SU-DHL-6 (cell line): ENCODE measurements around the gene RAB3GAP1.
A peak's percentile ranks its signal among the peaks of the same experiment; 100 is the strongest.

Experiments used
- H2AFZ ChIP-seq: fragments of 200-600 bp; sonication (generic); 2 replicates; pipeline ENCODE4 v1.6.1; 2014; ENCODE audit warnings: low read depth, mild to moderate bottlenecking, moderate library complexity, mixed read lengths, antibody characterized with exemption, low read length; ENCODE audit not compliant: severe bottlenecking
- H3F3A ChIP-seq: fragments of 200-600 bp; shearing (Covaris generic); 2 replicates; pipeline ENCODE4 v1.6.0; 2016; ENCODE audit warnings: antibody characterized with exemption, mild to moderate bottlenecking; ENCODE audit not compliant: insufficient read depth
- H3K27ac ChIP-seq: fragments of 200-600 bp; sonication (generic); 2 replicates; pipeline ENCODE4 v1.5.1; 2016; ENCODE audit warnings: low read depth, mild to moderate bottlenecking, low read length, moderate library complexity, mixed read lengths
- H3K27me3 ChIP-seq: fragments of 200-600 bp; sonication (generic), shearing (Covaris generic); 2 replicates; pipeline ENCODE4 v1.6.0; 2014; ENCODE audit warnings: mild to moderate bottlenecking, low read length
- H3K36me3 ChIP-seq: fragments of 200-600 bp; sonication (generic); 2 replicates; pipeline ENCODE4 v1.6.1; 2014; ENCODE audit warnings: mild to moderate bottlenecking, low read length, mixed read lengths
- H3K4me2 ChIP-seq: fragments of 300-600, 200-600 bp; shearing (Covaris generic), sonication (generic); 2 replicates; pipeline ENCODE4 v1.6.0; 2014; ENCODE audit warnings: low read length, low read depth, mild to moderate bottlenecking; ENCODE audit not compliant: poor library complexity, severe bottlenecking
- H3K4me3 ChIP-seq: fragments of 200-600 bp; sonication (generic); 2 replicates; pipeline ENCODE4 v1.5.1; 2014; ENCODE audit warnings: antibody characterized with exemption, low read length, mild to moderate bottlenecking, mixed read lengths; ENCODE audit not compliant: insufficient read depth, poor library complexity, severe bottlenecking
- H3K79me2 ChIP-seq: fragments of 200-600 bp; sonication (generic); 2 replicates; pipeline ENCODE4 v1.6.1; 2014; ENCODE audit warnings: mild to moderate bottlenecking, low read length, moderate library complexity; ENCODE audit not compliant: insufficient read depth
- H3K9ac ChIP-seq: fragments of 200-600 bp; sonication (generic); 2 replicates; pipeline ENCODE4 v1.7.0; 2014; ENCODE audit warnings: mild to moderate bottlenecking, low read length
- H3K9me2 ChIP-seq: fragments of 200-600 bp; sonication (generic); replicated peaks from 2 replicates; pipeline ENCODE4 v1.6.1; 2014; ENCODE audit warnings: low read length; ENCODE audit not compliant: insufficient read depth
- H3K9me3 ChIP-seq: fragments of 200-600 bp; sonication (generic); 2 replicates; pipeline ENCODE4 v1.6.1; 2014; ENCODE audit warnings: low read length, mixed read lengths; ENCODE audit not compliant: insufficient read depth
- H4K20me1 ChIP-seq: fragments of 200-600 bp; sonication (generic); 2 replicates; pipeline ENCODE4 v1.6.1; 2014; ENCODE audit warnings: low read depth, mild to moderate bottlenecking, antibody characterized with exemption, low read length, moderate library complexity, mixed read lengths
- EZH2phosphoT487 ChIP-seq: fragments of 200-600 bp; sonication (generic), shearing (Covaris generic); conservative IDR thresholded peaks from 2 replicates; pipeline ENCODE4 v1.6.1; 2018; ENCODE audit warnings: mild to moderate bottlenecking, antibody characterized with exemption, low read length, moderate library complexity, mixed read lengths
- TF ChIP-seq, protein P1 (sequence below): fragments of 200-600 bp; sonication (generic); IDR thresholded peaks from one replicate; pipeline ENCODE4 v1.5.1; 2017; ENCODE audit warnings: antibody characterized with exemption, mild to moderate bottlenecking, low read length, moderate library complexity; ENCODE audit not compliant: insufficient read depth, poor library complexity, severe bottlenecking

RAB3GAP1 gene

GRCh38 chr2:135037831-135038230 lies 14.3 kb upstream of the RAB3GAP1 start:
- Histone ChIP-seq H2AFZ (no peak overlapping the region), H3K27ac (no peak overlapping the region), H3K4me3 (no peak overlapping the region), H3K9me2 (no peaks in the 10 kb centered on the region), H3F3A (no peaks in the 10 kb centered on the region), H3K9me3 (no peaks in the 10 kb centered on the region), H3K4me2 (no peak overlapping the region), H3K79me2 (no peaks in the 10 kb centered on the region), H3K27me3 (no peaks in the 10 kb centered on the region), H3K9ac (no peak overlapping the region), H3K36me3 (no peaks in the 10 kb centered on the region), H4K20me1 (no peaks in the 10 kb centered on the region)
- TF ChIP-seq EZH2phosphoT487, result no peak
- TF ChIP-seq, protein P1, sequence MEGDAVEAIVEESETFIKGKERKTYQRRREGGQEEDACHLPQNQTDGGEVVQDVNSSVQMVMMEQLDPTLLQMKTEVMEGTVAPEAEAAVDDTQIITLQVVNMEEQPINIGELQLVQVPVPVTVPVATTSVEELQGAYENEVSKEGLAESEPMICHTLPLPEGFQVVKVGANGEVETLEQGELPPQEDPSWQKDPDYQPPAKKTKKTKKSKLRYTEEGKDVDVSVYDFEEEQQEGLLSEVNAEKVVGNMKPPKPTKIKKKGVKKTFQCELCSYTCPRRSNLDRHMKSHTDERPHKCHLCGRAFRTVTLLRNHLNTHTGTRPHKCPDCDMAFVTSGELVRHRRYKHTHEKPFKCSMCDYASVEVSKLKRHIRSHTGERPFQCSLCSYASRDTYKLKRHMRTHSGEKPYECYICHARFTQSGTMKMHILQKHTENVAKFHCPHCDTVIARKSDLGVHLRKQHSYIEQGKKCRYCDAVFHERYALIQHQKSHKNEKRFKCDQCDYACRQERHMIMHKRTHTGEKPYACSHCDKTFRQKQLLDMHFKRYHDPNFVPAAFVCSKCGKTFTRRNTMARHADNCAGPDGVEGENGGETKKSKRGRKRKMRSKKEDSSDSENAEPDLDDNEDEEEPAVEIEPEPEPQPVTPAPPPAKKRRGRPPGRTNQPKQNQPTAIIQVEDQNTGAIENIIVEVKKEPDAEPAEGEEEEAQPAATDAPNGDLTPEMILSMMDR, result no peak

DNA sequence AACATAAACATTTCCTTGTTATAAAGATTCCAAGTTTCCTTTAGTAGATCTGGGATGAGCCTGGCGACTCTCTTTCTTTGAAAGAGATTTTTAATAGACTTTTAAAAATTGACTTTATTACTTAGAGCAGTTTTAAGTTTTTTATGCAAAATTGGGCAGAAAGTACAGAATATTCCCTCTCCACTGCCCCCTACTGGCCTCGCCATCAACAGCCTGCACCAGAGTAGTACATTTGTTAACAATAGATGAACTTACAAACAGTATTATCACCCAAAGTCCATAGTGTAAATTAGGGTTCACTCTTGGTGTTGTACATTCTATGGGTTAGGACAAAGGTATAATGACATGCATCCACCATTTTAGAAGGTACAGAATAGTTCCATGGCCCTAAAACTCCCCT lies 8.7 kb upstream of the RAB3GAP1 start:
- Histone ChIP-seq H3K27ac (no peak overlapping the region), H3K4me2 (no peak overlapping the region), H3K9me3 (no peaks in the 10 kb centered on the region), H3K36me3 (no peaks in the 10 kb centered on the region), H3K4me3 (no peak overlapping the region), H3K9ac (no peak overlapping the region), H3K79me2 (no peaks in the 10 kb centered on the region), H3F3A (no peaks in the 10 kb centered on the region), H3K27me3 (no peaks in the 10 kb centered on the region), H3K9me2 (no peaks in the 10 kb centered on the region), H4K20me1 (no peaks in the 10 kb centered on the region), H2AFZ (no peak overlapping the region)
- TF ChIP-seq, protein P1, result peak; percentile 76
- TF ChIP-seq EZH2phosphoT487, result no peak

DNA sequence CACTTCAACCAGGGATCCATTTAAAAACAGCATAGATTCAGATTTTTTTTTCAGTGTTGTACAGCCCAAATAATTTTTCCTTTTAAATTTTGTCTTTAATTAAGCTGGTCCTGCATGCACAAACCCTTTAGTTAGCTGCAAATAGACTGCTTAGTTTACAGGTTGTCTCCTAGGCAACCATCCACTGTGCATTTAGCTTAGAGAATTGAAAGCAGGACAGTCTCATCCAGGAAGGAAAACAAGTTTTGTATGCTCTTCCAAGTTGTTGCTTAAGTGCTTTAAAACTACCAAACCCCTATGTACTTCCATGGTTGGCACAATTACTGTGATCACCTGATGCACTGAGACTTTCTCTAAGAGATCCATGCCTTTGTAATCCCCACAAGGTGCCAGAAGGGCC lies 4.8 kb upstream of the RAB3GAP1 start, which contains the start of gene MAP3K19:
Gene MAP3K19 (minus strand): TSS at position 148 of the 400 bp plus-strand sequence. CDS start 22,800 bp downstream, outside the sequence.
- Histone ChIP-seq H3K79me2 (peaks cover 1% of the 10 kb centered on the region; the same call in 1 of the 2 replicates), H3K4me3 (no peak within 1 kb of the TSS), H3F3A (no peaks in the 10 kb centered on the region), H3K9ac (no peak within 1 kb of the TSS), H3K4me2 (no peak within 1 kb of the TSS), H3K9me2 (no peaks in the 10 kb centered on the region), H3K27me3 (no peaks in the 10 kb centered on the region), H3K36me3 (no peaks in the 10 kb centered on the region), H4K20me1 (no peaks in the 10 kb centered on the region), H3K27ac (no peak within 1 kb of the TSS), H3K9me3 (no peaks in the 10 kb centered on the region), H2AFZ (no peak within 1 kb of the TSS)
- TF ChIP-seq, protein P1, result no peak
- TF ChIP-seq EZH2phosphoT487, result no peak
